Stimulated activated CD8-positive, alpha-beta memory T cell treated with anti-CD3 and anti-CD28 coated beads, Interleukin-7, amount 100 ng/mL, for 48 hours (primary cell): ENCODE results near the gene C1QL2.

Experiments
- DNase-seq, 2 donors: peaks; one replicate each; pipeline ENCODE4 v3.0.0-alpha.2; 2020; ENCODE audit warnings: low read depth in 1 of 2; ENCODE audit errors: extremely low read depth in 1 of 2

Gene C1QL2

DNA sequence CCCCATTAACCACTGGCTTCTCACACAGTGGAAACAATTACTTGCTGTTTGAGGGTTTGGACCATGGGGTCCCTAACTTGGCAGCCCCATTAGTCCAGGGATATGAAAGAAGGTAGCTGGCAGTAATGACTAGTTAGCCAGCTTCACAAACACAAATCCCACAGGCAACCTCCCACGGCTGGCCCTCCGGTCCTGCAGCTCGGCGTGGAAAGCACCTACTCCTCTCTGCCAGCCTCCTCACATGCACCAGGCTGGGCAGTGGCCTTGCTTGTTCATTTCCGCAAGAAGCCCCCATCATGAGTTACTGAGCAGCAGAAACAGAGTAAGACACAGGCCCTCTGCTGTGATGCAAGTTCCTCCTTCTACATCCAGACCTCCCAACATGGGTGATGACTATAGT is 13.7 kb downstream of the C1QL2 start:
- DNase-seq = no peak

DNA sequence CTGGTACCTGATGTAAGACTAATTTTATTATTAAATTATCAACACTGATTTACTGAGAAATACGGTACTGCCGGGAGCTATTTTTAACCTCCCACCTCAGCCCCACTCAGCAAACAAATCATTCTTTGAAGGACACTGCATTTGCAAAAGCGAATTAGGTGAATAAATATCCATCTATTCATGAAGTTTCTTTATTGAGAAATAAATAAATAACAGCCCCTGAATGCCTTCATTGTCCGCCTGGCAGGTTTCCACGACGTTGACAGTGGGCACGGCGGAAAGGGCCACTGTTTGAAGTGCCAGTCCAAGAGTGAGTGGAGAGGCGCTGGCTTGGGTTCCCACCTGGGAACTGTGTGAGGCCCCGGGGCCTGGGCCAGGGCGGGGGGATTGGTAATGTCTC is 15.7 kb downstream of the C1QL2 start:
- no peak for DNase-seq

DNA sequence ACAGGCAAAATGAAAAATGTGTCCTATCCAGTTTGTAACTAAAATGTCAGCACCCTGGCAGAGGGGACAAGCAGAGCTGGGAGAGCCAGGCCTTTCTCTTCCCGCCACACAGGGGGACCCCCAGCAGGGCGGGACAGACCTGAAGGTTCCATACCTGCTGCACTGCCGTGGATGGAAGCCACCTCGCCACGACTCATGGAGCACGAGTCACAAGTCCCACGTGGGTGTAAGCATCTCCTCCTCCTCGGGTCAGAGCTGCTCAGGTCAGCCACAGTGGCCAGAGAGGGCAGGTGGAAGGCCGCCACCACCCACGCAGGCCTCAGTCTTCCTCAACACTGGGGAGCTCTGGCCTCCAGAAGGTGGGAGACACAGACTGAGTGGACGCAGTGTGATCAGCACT is 21.0 kb downstream of the C1QL2 start:
- no peak for DNase-seq

DNA sequence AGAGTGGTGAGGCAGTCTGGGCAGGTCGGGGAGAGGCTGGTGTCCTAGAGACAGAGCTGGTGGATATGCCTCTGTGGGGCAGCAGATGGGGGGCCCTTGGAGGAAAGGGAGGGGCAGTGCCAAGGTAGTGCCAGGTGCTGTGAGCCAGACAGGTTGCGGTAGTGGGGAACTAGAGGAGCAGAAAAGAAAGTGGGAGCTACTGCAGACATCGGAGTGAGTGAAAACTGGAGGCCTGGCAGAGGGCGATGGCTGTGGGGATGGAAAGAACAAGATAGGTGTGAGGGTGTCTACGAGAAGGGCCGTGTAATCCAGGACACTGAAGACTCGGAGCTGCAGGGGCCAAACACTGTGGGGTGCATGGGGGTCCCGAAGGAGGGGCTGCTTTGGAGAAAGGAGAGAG is 21.7 kb downstream of the C1QL2 start:
- no peak for DNase-seq

DNA sequence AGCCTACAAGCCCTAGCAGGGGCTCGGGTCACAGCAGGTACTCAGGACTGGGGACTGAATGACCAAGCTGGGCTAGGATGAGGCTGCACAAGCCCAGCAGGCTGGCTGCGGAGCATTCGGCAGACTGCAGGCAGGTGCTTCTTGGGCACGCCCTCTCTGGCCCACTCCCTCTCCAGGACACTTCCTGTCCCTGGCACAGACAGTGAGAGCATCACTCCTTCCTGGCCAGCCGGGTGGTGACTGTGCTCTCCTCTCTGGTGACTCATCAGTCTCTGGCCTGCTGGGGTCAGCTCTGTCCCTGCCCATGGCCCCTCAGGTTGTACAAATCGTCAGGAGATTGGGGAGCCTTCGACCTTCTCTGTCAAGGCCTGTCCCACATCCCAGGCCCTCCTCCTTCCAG is 22.5 kb downstream of the C1QL2 start:
- DNase-seq = no peak

DNA sequence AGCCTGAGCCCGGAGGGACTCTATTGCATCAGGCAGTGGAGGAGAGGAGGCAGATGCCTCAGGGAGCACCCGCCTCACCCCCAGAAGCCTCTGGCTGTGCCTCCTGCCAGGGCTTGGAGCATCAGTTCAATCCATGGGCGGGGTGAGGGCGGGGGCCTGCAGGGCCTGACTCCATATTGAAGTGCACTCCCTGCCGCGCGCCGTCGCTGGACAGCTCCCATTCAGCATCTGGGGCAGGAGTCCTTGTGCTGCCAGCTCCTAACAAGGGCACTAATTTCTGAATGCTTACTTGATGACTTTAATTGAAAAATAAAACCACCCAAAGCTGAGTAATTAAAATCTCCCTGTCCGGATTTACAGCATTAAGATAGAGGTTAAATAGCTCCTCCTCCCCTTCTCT is 23.8 kb downstream of the C1QL2 start:
- DNase-seq = no peak

DNA sequence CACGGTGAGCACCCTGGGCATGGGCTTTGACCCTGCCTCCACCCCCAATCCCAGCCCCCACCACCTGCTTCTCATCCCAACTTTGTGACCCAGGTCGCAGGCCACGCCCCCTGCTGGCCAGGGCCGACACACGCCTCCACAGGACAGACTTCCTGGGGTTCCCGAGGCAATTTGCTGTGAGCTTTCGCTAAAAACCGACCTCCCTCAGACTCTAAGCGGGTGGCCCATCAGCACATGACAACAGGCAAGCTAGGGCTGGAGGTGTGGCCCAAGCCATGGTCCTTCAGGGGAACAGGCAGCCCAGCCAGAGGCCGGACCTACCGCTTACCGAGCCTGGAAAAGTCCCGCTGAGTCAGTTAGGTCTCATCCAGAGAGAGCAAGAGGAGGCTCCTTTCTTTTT is 31.9 kb downstream of the C1QL2 start:
- no peak for DNase-seq

DNA sequence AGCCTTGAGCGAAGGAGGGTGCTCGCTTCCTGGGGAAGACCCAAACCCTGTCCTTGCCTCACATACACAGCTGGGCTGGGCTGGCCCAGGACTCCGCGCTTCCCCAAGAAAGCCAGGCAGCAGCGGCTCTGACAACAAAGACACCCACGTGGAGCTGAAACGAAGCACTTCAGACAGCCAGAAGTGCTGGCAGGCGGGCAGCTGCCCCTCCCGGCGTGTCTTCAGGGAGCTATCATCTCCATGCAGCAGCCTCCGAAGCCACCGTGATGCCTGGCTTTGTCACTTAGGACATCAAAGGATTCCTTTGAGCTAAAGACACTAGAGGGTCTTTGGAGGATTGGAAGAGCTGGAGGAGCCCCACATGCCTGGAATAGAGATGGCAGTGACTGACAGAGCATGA is 35.2 kb downstream of the C1QL2 start:
- DNase-seq = no peak

DNA sequence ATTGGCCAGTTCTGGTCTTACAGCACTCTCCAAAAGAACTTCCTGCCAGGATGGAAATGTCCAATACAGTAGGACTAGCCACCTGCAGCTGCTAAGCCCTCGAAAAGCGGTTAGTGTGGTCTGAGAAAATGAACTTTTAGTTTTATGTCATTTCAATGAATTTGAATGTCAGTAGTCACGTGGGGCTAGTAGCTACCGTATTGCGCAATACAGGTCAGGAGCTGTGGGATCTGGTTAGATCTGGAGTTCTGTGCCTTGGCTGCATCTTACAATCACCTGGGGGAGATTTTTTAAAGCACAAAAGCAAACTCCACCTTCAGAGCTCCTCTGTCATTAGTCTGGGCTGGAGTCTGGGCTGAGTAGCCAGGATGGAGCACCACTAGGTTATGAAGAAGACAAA is 35.9 kb downstream of the C1QL2 start:
- no peak for DNase-seq

DNA sequence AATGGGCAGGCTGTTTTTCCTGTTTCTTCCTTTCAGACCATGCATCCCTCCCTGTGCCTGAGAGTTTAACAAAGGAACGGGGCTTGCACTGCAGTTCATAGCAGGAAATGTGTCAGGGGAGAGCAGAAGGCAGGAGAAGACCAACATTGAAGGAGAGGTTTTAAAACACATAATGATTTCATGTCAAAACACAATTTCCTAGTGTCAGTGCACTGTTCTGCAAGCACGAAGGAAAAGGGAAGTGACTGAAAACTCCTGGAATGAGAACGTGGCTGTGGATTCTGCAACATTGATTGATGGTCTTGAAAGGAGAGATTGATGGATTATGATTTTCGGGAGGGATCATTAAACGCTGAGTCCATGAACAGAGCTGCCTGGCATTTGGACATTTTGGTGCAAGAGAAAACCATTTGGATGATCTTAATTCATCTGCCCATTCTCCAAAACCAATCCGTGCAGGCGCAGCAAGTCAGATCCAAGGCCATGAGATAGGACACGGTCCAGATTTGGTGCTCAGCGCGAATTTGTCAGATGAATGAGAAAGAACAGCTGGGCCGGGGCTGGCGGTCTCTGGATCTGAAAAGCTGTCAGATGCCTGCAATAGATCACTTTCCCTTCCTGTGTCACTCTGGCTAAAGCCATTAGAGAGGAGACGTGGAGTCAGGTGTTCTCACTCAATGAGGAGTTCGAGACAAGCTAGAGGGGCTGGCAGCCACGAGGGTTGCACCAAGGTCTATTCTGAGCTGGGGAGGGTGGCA is 38.4 kb downstream of the C1QL2 start:
- DNase-seq = no peak

DNA sequence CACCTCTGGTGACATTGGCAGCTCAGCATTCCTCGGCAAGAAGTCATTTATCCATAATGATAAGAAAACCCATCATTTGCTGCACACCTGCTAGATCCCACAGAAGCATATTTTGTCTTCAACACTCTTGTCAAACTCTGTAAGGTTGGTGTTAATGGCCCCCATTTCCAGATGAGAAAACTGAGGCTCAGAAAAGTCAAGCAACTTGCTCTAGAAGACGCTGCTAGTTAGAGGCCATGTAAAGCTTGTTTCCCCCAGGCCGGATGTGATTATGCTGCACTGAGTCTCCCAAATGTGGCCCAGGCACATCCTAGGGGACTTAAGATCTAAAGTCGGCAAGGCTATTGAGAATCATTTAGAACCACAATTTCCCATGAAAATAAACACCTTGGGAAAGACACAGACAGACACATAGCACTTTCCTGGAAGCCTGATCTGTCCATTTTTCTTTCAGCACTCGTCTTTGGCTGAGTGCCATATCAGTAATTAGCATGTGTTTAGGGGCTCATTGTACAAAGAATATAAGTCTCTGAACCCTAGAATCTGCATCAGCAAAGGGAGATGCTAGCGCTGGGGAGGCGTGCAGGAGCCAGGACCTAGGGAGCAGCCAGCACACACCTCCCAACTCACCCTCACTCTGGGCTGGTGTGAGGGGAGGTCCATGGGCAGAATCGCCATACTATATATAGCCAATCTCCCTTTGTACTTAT is 39.3 kb downstream of the C1QL2 start:
- no peak for DNase-seq

DNA sequence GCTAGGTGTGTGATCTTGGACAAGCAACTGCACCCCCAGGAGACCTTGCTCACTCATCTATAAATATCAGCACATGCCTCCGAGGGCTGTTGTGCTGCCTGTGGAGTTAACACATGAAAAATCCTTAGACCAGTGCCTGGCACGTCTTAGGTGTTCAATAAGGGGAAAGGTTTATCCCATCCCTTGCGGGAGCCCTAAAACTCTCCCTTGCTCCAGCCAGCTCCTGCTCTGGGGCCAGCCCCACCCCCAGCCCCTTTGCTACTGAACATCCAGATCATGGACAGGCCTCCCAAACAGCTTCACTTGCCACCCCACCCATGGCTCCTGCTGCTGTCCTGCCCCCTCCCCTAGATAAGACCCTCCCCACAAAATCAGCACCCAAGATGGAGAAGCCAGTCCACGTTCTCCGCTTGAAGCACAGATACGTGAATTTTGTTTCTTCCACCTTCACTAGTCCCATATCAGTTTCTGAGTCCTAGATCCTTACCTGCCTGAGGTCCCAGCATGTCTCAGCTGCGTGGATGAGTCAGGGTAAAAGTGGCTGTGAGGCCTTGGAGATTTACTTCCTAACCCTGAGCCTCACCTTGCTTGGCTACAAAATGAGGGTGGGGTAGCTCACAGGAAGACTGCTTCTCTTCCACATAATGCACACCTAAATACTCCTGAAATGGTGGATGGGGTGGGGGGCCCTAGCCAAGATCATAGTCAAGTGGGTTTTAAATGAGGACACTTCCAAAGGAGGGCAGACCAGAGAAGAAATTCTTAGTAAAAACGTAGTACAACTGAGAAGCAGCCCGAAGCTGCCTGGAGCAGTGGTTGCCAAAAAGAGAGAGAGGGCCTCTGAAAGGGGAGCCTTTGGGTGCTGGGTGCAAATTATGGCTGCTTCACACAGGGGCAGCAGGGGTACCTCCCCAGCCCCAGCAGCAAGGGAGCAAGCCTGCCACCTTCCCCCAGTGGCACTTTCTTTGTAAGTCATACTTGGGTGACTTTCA is 40.4 kb downstream of the C1QL2 start:
- DNase-seq = no peak

DNA sequence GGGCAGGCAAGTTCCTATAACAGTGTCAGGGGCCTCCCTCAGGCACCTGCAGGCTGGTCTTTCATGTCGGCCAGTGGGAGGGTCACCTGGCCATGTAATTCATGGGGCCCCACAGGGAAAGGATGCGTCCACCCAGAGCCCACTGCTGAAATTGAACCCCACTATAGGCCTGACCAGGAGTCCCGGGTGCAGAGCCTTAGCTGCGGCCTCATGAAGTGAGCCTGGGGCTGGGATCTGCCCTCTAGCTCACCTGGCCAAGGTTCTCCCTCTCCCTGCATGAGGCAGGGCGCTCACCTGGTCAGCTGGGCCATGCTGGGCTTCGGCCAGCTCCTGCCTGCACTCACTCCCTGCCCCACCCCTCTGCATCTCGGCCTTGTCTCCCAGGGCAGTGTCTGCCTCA is 41.1 kb downstream of the C1QL2 start:
- no peak for DNase-seq

DNA sequence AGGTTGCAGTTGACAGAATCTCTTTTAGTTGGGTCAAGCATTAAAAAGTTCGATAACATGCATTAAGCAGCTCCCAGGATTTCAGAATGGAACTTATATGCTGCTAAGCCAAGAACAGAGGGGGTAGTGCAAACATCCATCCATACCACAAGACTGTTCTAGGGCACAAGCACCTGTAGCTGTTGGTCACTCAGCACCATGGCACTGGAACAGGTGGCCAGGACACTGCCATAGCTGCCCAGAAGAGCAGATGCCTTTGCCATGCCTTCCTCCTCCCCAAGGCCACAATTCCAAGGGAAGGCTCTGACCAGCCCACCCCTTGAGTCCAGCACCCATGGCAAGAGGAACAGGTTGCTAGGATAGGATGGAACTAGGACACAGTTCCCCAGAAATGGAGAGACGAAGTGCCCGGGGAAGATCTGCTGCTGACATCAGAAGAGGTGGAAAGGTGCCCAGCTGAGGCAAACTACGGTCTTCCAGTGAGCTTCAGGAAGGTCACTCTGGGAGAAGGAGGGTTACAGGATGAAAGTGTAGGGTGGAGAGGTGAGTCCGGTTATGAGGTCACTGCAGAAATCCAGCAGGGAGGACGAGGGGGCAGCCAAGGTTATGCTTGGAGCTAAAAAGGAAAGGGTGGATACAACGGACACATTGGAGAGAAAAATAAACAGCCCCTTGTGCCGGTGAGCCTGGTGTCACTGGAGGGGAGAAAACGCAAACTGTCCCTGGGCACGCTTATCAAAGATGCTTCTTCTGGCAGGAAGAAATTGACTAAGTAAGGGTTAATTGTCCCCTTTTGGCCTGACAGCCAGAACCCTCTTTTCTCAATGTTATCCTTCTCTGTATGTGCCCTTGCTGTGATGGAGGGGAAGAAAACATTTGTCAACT is 41.9 kb downstream of the C1QL2 start:
- no peak for DNase-seq

DNA sequence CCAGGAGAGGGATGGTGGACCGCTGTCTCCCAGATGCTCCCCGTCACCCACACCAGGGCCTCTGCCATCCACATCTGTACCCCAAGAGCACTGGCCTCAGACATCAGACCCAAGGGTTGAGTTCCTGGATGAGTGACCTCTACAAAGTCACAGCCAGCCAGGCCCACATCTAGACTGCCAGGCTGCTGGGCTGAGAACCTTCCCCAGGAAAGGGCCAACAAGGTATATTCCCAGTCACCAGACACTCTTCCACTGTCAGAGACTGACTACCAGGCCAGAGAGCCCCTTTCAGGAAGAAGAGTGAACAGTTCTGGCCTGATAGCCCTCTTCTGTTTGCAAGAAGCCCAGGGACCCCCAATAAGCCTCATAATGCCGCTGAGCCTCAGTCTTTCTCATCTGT is 44.3 kb downstream of the C1QL2 start:
- DNase-seq = no peak

DNA sequence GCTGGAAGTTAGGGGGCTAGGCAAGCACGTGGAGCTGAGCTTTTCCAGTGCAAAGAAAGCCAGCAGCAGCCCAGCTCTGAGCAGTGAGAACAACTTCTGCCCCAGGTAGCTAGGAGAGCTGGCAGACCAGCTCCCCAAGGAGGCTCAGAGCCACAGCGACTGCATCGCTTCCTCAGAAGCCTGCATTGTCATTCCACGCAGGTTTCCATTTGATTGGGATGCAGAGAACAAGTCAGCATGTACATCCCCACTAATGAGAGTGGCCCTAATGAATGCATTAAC is 45.1 kb downstream of the C1QL2 start:
- no peak for DNase-seq

DNA sequence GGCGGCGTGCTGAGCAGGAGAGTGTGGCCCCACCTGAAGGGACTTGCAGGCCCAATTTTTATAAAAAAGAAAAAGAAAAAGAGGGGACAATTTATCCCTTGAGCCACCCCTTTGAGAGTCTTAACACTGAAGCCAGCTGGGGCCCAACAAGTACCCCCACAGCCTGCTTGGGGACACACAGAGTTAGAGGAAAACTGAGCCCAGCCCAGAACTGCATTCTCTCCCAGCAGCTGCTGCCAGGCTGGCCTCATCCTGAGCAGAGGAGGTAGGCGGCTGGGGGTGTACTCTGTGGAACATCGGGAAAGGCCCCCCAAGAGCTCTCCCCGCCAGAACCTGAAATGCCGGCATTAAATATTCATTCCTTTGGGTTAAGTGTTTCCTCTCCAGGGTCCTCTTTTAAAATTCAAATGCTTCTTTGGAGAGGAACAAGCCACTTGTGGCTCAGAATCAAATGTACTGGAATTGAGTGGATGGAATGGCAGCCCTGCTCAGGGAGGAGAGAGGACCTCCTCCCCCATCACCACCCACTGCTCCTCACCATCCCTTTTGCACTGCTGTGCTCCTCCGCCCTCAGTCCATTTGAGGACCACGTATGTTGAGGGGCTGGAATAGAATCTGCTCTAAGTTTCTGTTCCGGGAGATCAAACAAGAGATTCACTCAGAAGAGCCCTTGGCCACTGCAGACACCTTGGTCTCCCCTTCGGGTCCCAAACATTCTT is 45.6 kb downstream of the C1QL2 start:
- no peak for DNase-seq

DNA sequence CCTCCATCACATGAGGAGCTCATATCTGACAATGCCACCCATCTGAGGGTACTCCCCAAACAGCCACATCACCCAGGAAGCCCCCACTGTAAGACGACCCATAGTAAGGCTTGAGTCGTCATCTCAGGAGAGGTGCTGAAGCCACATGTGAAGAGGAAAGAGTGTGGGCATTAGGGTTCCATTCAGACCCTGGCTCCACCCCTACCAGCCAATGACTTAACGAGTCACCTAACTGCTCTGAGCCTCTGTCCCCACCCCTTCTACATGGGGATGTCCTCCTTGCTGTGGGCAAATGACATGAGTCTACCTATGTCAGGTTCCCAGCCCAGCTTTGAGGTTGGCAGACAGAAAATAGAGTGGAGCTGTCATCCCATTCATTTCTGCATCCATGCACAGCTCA is 46.3 kb downstream of the C1QL2 start:
- no peak for DNase-seq

DNA sequence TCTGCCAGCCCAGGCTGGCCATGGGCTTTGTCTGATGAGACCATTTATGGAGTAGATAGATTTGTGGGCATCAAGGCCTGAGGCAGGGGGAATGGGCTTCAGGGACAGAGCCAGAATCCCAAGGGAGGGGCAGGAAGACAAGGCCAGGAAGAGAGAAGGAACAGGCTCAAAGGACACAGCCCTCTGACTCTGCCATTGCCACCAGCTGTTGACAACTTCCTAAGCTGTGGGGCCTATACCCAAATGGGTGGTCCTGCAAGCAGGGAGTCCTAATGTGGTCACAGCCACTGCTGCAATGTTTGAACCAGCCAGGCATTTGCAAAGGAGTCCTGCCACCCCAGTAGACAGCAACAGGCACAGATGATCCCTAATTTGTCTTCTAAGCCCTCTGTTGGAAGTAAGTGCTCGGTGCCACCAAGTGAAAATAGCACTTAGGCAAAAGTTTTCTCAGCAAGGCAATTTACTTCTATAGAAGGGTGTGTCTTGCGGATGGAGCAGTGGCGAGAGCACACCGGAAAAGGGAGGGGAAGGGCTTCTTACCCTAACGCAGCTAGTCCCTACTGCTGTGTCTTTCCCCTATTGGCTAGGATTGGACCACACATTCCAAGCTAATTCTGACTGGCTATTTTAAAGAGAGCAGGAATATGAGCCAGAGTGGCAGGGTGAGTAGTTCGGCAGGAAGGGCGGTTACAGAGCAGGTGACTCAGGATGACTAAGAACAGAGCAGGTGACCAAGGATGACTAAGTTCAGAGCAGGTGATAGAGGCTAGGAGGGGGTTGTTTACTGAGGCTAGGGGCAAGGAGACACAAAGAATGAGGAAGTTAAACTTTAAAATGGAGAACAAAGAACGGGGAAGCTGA is 47.2 kb downstream of the C1QL2 start:
- no peak for DNase-seq
